GOT3 (cell line): ENCODE results near the gene AOPEP.
"Not testable (repeated sequence)": the region's sequence is repeated elsewhere in the genome, so short reads cannot be mapped to it uniquely, and the experiment has no call there.

Experiments
- DNase-seq: peaks from one replicate; lab custom pipeline; 2025; ENCODE audit warnings: mixed read lengths; lab: John Stamatoyannopoulos, UW

AOPEP gene

GRCh38 chr9:94965631-94966030 lies 239.1 kb downstream of the AOPEP start:
- not testable (repeated sequence) for DNase-seq

- not testable (repeated sequence) for DNase-seq
Observed at GRCh38 chr9:94966046-94966445, 239.5 kb downstream of the AOPEP start.

GRCh38 chr9:94967482-94967881 lies 241.0 kb downstream of the AOPEP start:
- no peak for DNase-seq

DNA sequence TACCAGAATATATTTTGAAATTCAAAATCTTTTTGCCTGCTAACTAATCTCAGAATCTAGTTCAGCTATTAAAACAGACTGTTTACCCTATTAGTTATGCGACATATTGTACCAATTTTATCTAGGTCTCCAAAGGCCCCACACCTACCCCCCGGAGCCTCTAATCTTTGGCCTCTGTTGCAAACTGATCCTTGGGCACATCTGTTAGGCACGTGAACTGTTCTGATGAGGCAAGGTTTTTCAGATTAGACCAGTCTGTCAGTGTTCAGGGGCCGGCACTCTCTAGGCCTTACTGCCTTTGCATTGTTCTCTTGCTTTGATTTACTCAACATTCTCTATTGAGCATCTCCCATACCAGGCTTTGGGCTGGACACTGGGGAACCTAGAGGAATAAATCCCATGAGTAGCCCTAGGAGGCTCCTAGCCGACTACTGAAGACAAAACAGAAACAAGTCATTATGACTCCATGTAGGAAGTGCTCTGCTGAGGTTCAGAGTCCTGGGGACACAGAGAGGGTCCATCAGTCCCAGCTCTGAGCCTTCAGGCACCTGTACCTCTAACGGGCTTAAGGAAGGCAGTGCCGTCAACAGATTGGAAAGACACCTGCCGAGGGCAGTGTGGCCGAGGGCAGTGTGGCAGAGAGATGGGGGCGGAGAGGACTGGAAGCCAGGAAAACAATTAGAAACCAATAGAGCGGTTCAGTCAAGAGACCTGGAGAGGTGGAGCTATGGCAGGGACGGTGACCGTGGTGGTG lies 245.1 kb downstream of the AOPEP start:
- DNase-seq: no peak

DNA sequence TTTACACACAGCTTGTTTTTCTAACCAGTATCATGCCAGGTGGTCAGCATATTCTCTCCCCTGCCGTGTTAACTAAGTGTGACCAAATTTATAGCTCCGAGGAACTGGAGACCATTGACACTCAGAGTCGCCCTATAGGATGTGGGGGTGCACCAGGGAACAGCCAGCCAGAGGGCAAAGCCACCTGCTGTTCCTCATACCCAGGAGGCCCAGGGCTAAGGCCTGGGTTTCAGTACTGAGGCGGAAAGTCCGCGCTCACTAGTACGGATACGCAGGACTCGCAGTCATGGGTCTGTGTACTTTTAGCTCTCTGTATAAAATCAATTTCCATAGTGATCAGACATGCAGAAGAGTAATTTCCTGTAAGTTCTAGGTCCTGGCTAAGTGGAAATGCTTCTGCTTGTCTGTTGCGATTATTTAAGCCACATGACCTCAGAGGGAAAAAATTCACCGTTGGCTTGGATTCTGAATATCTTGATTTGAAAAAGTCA lies 247.0 kb downstream of the AOPEP start:
- no peak for DNase-seq

DNA sequence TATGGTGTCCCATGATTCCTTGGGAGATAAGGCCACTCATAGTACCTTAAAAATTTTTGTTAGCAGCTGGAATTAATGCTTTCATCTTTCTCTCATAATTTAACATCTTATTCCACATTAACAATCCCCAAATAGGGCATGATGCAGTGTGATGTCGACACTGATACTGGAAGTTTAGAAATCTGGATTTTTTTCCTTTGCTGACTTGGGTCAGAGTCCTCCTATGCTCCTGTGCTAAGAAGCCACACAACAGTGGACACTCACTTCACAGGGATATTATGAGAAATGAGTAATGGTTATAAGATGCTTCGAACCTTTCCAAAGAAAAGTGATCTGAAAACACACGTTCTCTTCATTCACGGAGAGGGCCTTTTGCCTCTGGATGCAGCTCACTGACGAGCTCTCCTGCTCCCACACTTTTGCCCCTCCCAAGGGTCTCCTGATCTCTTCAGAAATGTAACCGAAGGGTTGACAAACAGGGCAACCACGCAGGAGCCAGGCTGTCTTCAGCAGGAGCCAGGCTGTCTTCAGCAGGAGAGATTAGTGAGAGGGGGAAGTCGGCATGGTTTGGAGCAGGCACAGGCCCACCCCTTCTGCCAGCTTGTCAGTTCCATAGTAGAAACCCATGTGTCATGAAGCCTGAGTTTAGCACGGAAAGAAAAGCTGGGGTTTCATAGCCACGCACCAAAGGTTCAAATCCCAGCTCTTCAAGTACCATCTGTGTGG lies 247.8 kb downstream of the AOPEP start:
- no peak for DNase-seq

DNA sequence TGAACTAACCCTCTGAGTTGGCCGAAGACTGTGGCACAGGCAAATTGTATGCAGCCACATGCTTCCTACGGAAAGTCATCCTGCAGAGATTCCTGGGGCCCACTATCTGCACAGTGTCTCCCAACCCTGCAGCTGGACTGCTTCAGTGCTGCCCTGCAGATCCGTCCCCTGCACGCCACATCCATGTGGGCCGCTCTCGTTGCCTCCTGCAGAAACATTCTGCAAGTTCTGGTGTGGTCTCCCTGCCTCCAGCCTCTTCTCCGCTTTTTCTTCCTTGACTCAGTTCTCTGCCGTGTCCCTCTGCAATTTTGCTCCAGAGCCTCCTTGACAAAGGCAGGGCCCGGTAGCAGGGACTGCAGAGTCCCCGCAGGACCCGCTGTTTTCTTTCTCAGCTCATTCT lies 249.0 kb downstream of the AOPEP start:
- no peak for DNase-seq

DNA sequence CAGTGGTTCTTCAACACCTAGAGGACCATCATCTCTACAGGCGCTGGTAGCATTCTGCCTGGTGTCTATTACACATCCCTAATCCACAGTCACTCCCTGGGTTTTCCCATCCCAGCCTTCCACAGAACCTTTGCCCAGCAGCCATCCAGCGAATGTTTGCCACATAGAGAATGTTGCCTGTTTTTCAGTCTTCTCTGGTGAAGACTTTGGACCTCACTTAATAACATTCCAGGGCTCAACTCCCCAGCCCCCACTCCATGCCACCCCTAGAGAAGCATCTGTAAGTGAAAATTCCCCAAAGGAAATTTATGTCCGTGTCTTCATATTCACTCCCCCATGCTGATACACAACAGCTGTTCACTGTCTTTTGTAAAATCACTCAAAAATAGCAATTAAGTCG lies 249.6 kb downstream of the AOPEP start:
- DNase-seq: no peak

DNA sequence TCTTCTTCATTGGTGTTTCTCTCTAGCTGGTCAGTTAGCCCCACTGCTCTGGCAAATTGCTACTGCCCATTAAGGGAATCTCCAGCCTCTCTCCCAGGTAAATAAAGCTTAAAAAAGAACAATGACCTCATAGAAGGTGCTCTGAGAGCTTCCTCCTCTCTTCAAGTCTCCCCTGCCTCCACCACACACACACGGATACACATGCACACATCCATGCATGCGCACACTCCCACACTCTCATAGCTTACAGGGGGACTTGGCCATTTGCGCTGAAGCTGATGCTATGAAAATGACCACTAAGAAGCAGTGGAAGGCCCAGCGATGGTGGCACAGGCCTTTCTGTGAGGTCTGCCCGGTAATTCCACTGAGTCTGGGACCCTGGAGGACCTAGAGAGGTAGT lies 250.9 kb downstream of the AOPEP start:
- no peak for DNase-seq

- DNase-seq: no peak
Observed at GRCh38 chr9:94979904-94980507, 253.5 kb downstream of the AOPEP start.

DNA sequence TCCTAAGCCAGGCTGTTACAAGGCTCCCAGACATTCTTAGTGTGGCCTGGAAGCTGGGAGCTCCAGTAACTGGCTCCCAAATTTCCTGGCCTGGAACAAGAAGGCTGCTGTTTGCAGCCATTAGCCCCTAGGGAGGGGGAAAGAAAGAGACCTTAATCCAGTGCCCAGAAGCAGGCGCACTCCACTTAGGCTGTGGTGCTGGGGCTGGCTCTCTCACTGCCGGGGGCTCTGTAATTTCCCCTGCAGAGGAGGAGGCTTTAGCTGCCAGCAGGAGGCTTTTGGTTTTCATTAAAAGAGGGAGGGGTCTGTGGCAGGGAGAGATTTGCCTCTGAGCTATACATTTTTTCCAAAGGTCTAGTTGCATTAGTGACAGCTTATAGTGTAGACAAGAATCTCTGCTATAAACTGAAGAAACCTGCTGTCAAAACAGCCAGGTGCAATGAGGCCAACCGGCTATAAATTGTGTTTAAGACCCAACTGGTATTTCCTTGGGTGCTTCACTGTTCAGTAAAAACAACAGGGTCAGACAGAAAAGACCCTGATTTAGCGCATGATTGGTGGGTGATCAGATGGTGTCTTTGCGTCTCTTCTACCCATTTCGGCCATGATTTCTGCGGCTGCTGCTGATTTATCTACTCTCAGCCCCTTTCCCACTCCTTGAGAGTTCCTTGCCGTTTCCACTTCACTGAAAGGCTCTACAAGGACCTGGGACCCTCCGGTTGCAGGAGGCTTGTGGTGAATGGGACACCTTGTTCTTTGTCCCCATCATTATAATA lies 254.6 kb downstream of the AOPEP start:
- no peak for DNase-seq

GRCh38 chr9:94981723-94982090 lies 255.2 kb downstream of the AOPEP start:
- DNase-seq: no peak

GRCh38 chr9:94982211-94982610 lies 255.7 kb downstream of the AOPEP start:
- no peak for DNase-seq

- no peak for DNase-seq
Observed at GRCh38 chr9:94983552-94983951, 257.1 kb downstream of the AOPEP start.

- no peak for DNase-seq
Observed at GRCh38 chr9:94984891-94985476, 258.5 kb downstream of the AOPEP start.

DNA sequence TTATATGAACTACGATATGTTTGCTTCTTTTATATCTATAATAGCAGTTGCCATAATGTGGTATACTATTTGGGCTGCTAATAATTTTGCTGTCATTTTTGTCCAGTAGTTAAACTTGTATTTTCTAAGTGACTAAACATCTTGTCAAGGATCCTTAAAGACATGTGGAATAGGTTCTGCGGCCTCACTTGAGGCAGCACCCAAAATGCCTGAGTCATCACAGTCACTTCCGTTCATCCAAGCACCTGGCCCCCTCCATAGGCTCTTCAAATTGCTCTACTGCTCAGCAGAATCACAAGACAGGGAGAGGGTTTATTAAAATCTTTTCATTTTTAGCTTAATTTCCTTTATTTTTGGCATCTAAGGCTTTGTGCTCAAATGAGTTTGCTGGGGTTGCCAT lies 259.1 kb downstream of the AOPEP start:
- no peak for DNase-seq

GRCh38 chr9:94987731-94988130 lies 261.2 kb downstream of the AOPEP start:
- DNase-seq: no peak

GRCh38 chr9:94990897-94991561 lies 264.5 kb downstream of the AOPEP start:
- DNase-seq: no peak

DNA sequence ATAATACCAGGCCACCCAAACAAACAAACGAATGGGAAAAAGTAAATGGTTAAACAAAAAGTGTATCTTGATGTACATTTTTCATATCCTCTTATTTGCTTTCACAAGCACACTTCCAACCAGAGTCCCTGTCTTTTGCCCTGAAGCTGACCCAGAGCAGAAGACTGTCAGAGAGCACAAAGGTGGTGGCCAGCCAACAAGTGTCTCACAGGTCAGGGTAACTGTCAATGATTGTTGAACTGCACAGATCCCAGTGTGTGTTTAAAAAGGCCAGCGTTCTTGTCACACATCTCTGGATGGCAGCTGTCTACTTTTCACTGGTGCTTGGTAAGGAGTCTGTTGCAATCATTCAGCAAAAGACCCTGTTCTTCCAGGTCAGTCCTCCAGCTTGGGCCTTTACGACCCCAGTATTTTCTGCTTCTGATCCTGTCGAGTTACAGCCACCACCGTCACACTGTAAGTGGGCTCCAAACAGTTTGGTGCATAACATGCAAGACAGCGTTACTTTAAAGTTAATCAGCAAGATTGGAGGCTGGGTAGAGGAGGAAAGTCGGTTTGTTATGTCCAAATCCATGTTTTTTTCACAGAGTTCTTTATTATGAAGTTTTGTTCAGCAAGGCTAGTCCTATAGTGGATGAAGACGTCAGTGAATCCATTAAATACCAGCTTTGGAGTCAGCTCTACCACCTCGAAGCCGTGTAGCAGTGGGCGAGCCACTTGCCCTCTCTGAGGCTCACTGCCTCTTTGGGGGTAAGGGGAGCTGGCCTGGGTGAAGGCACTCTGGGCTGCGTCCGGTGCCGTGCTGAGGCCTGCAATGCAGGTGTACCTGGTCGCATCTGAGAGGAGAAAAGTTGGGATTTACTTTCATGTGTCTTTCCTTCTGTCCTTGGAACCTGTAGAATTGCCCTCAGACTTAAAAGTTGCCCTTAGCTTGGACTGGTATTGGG lies 265.7 kb downstream of the AOPEP start:
- DNase-seq: no peak

- DNase-seq: no peak
Observed at GRCh38 chr9:94993160-94993820, 266.8 kb downstream of the AOPEP start.
